Measurements from ENCODE around the gene SEPHS2. TPM values are rescaled to one million over a fixed set of nuclear protein-coding genes. Genes with fewer than 3 reads are reported as not detected.

The SEPHS2 gene
- total RNA-seq, 6 experiments from 2014 or later = 157 to 228 (median 205) TPM

DNA sequence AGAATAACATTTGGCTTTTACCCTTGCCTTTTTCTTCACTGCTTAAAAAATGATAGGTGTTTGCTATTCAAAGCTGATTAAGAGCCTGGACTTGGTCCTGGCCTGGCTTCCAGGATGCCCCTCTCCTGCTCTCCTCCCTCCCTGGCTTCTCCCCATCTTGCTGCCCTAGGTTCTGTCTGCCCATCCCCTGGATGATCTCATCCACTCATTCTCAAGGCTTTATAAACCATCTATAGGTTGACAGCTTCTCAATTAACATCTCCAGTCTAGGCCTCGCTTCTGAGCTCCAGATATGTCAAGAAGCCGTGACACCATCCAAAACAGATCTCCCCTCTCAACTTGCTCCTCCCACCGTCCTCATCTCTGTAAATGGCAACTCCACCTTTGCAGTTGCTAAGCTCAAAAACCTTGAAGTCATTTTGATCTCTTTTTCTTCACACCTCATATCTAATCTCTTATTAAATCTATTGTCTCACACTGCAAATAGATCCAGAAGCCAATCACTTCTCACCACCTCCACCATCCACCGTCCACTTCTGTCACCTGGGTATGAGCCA is 29.5 kb downstream of the SEPHS2 start:
- no peak overlapping the region for H3K27ac ChIP-seq
- H3K4me1 ChIP-seq = peaks cover 0 to 13% (median 0%) of the 10 kb centered on the region in 4 donors
- WGBS (ENCODE audit: insufficient coverage, low coverage, low lambda C conversion rate, missing lambda C conversion rate) = 90% methylated on average over 4 of the region's 4 CpGs
- H3K27me3 ChIP-seq = no peaks in the 10 kb centered on the region
- H3K36me3 ChIP-seq = peaks cover 0 to 6% (median 0%) of the 10 kb centered on the region in 4 donors
- DNase-seq (no peak), ATAC-seq (no peak)
- intact Hi-C loops (cut with DNase I) = no loop called here
- no peaks in the 10 kb centered on the region for H3K9me3 ChIP-seq
- TF ChIP-seq, protein P1, sequence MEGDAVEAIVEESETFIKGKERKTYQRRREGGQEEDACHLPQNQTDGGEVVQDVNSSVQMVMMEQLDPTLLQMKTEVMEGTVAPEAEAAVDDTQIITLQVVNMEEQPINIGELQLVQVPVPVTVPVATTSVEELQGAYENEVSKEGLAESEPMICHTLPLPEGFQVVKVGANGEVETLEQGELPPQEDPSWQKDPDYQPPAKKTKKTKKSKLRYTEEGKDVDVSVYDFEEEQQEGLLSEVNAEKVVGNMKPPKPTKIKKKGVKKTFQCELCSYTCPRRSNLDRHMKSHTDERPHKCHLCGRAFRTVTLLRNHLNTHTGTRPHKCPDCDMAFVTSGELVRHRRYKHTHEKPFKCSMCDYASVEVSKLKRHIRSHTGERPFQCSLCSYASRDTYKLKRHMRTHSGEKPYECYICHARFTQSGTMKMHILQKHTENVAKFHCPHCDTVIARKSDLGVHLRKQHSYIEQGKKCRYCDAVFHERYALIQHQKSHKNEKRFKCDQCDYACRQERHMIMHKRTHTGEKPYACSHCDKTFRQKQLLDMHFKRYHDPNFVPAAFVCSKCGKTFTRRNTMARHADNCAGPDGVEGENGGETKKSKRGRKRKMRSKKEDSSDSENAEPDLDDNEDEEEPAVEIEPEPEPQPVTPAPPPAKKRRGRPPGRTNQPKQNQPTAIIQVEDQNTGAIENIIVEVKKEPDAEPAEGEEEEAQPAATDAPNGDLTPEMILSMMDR (IDR thresholded peaks at IDR 0.05) = no peak
- TF ChIP-seq POLR2A (IDR thresholded peaks at IDR 0.05) = no peak
- H3K4me3 ChIP-seq = no peak overlapping the region

DNA sequence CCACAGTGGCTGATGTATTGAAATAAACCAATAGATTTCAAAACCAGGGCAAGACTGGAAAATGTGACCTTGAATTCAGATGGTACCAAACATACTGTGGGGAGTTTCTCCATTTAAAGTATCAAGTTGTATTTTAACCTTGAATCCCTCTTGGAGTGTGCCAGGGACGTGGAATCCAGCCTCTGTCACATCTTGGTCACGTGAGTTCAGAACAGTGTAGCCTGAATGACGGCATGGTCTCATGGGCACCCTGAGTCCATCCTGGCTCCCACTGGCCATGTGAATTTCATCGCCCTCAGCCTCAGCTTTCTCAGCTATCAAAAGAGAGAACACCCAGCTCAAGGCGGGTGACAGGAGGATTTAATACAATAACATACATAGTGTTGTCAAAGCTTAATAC is 31.5 kb downstream of the SEPHS2 start:
- Histone ChIP-seq H3K9me3 (no peaks in the 10 kb centered on the region), H3K27me3 (no peaks in the 10 kb centered on the region), H3K4me3 (no peak overlapping the region), H3K36me3 (peaks cover 0 to 6% (median 0%) of the 10 kb centered on the region in 4 donors), H3K27ac (peak overlapping the region in 2 of 3 donors; percentile 20 to 24), H3K4me1 (peaks cover 0 to 21% (median 4%) of the 10 kb centered on the region in 4 donors)
- 61% methylated on average over 4 of the region's 5 CpGs for WGBS (ENCODE audit: insufficient coverage, low coverage, low lambda C conversion rate, missing lambda C conversion rate)
- ATAC-seq = no peak
- intact Hi-C loops (cut with DNase I) = no loop called here
- TF ChIP-seq POLR2A (IDR thresholded peaks at IDR 0.05) = no peak
- TF ChIP-seq, protein P1 (IDR thresholded peaks at IDR 0.05) = no peak
- DNase-seq = no peak

DNA sequence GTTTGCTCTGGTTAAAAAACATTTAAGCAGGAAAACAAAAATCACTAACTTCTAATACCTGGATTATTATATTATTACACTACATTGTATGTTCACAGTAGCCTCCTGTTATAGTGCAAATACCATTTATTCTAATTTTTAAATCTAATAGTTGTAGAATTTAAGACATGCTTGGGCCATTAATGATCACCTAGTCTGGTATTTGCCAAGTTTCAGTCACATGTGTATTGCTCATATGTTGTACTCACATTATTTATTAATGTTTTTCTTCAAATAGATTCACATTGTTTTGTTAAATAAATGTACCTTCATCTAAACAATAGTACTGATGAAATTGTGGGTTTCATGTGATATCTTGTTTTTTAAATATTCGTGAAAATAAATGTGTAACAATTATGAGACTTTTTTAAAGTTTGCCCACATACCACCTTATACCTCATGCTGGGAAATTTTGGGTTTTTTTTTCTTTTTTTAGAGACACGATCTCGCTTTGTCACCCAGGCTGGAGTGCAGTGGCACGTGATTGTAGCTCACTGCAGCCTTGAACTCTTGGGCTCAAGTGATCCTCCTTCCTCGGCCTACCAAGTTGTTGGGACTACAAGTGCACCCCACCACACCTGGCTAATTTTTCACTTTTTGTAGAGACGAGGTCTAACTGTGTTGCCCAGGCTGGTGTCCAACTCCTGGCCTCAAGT is 32.4 kb downstream of the SEPHS2 start:
- ATAC-seq = no peak
- 59% methylated on average over 6 of the region's 6 CpGs for WGBS (ENCODE audit: insufficient coverage, low coverage, low lambda C conversion rate, missing lambda C conversion rate)
- intact Hi-C loops (cut with DNase I) = no loop called here
- peaks cover 0 to 6% (median 0%) of the 10 kb centered on the region in 4 donors for H3K36me3 ChIP-seq
- H3K4me1 ChIP-seq = peaks cover 0 to 24% (median 9%) of the 10 kb centered on the region in 4 donors
- no peaks in the 10 kb centered on the region for H3K27me3 ChIP-seq
- H3K4me3 ChIP-seq = no peak overlapping the region
- H3K9me3 ChIP-seq = no peaks in the 10 kb centered on the region
- TF ChIP-seq, protein P1 (IDR thresholded peaks at IDR 0.05) = no peak
- TF ChIP-seq POLR2A (IDR thresholded peaks at IDR 0.05) = no peak
- DNase-seq = no peak
- H3K27ac ChIP-seq = peak overlapping the region in 2 of 3 donors; percentile 12 to 24

DNA sequence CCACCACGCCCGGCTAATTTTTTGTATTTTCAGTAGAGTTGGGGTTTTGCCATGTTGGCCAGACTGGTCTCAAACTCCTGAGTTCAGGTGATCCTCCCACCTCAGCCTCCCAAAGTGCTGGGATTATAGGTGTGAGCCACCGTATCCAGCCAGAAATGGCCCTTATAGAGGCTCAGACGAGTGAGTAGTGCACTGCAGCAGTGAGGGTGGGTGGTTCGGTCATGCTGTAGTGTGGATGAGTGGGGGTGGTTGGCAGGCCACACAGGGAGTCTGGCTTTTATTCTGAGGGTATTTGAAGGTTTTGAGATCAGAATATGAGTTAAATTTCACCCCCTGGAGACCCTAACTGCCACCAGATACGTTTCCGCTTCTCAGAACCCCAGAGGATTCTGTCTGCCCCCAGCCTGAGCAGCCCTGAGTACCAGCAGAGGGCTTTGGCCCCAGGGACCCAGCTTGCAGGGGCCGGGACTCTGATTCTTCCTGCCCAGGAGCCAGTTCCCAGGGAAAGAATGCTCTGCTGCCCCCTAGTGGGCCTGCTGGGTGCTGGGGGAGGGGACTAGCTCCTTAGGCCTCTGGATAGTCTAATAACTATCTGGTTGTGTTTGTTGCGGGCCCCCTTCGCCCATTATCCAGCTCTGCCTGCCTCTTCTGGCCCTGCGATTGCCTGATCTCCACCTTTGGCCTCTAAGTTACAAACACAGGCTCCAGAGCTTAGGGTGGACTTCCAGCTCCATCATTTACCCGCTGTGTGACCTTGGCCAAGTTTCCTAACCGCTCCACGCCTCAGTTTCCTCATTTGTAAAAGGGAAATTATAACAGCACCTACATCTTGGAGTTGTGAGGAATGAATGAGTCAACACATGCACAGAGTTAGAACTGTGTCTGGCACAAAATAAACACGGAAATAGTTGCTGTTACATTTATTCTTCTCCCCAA is 36.3 kb downstream of the SEPHS2 start:
- no peak overlapping the region for H3K4me3 ChIP-seq
- H3K36me3 ChIP-seq = peaks cover 0 to 6% (median 0%) of the 10 kb centered on the region in 4 donors
- intact Hi-C loops (cut with DNase I) = no loop called here
- H3K4me1 ChIP-seq = peaks cover 0 to 21% (median 10%) of the 10 kb centered on the region in 4 donors
- TF ChIP-seq, protein P1 (IDR thresholded peaks at IDR 0.05) = peak; percentile 92 to 98 (median 96)
- no peak for TF ChIP-seq POLR2A (IDR thresholded peaks at IDR 0.05)
- 38% methylated on average over 11 of the region's 15 CpGs for WGBS (ENCODE audit: insufficient coverage, low coverage, low lambda C conversion rate, missing lambda C conversion rate)
- DNase-seq (peak; percentile 92 to 93 (median 92)), ATAC-seq (peak; percentile 71 to 77 (median 74))
- H3K9me3 ChIP-seq = no peaks in the 10 kb centered on the region
- H3K27ac ChIP-seq = peak overlapping the region in 1 of 3 donors; percentile 45
- H3K27me3 ChIP-seq = no peaks in the 10 kb centered on the region

All from right lobe of liver (tissue), 6 donors.